UCSD-AML1 (cell line): ENCODE results near the gene NPY4R.
"Not testable (repeated sequence)": the region's sequence is repeated elsewhere in the genome, so short reads cannot be mapped to it uniquely, and the experiment has no call there.

Experiments used
- DNase-seq: peaks from one replicate; lab custom pipeline; 2025; ENCODE audit not compliant: unreplicated experiment; lab: John Stamatoyannopoulos, UW

Gene NPY4R, protein sequence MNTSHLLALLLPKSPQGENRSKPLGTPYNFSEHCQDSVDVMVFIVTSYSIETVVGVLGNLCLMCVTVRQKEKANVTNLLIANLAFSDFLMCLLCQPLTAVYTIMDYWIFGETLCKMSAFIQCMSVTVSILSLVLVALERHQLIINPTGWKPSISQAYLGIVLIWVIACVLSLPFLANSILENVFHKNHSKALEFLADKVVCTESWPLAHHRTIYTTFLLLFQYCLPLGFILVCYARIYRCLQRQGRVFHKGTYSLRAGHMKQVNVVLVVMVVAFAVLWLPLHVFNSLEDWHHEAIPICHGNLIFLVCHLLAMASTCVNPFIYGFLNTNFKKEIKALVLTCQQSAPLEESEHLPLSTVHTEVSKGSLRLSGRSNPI

DNA sequence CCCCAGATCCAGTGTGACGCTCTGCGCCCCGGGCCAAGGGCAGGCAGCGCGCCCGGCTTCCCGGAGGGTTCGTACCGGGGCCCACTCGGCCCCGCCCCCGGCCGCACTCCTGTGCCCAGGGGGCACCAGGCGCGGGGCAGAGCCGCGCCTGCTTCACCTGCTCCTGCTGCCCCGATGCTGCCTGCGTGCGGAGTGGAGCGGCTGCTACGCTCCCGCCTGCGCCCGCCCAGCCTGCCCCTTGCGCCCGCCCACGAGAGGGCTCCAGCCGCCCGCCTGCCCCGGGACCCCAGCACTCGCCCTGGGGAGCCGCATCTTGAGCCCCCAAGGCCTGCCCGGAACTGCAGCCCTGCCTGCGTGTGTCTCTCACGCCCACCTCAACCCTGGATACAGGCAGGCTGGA is at the start of gene NPY4R:
TSS of gene NPY4R (minus strand) at position 194 of the 400 bp plus-strand sequence. CDS start 3,323 bp downstream, outside the sequence.
- not testable (repeated sequence) for DNase-seq

DNA sequence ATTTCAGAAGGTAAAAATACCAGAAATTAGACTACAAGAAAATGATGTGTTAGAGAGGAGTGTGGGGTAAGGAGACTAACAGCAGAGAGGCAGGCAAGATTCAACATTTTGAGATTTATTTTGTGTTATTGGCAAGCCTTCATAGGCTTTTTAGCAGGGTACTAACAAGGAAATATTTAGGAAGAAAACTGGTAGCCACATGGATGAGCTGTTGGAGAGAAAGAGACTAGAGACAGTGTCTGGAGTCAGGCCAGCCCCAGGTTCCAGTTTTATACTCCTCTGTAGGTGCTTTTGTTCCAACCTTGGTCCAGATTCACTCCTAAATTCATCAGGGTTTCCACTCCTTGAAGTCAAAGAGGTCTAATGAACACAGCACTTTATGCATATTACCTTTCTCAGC is 49.6 kb upstream of the NPY4R start:
- DNase-seq, result no peak

DNA sequence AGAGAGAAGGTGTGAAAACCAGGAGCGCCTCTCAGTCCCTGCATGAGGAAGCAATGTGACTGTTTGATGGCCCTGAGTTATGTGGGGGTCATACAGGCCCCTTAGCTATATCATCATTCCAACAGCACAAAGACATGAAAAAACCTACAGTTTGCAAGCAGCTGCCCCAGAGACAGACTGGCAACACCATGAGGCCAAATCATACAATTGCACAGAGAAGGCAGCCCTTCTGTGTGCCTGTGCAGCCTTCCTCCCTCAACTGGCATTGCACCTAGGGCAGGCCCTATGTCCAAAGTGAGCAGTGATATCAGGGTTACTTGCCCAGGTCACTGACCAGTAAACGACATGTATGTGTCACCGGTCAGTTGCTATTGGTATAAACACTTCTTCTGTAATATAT is 49.1 kb upstream of the NPY4R start:
- no peak for DNase-seq

DNA sequence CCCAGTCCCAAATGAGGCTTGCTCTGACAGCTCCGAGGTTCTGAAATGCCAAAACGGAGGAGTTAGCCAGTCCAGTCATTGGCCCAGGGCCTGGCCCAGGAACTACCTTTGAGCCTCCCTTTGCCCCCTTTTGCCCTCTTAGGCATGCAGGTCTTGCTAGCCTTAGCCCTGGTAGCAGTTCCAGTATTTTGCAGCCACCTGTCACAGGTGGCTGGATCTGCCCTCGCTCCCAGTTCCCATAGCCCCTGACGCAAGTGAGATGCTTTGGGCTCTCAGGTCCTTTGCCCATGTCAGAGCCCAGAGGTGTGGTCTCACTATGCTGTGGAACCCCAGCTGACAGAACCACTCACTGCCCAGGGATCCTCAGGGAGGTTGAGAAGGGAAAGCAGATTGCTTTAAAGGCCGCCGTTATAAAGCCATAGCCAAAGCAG is 48.7 kb upstream of the NPY4R start:
- no peak for DNase-seq

DNA sequence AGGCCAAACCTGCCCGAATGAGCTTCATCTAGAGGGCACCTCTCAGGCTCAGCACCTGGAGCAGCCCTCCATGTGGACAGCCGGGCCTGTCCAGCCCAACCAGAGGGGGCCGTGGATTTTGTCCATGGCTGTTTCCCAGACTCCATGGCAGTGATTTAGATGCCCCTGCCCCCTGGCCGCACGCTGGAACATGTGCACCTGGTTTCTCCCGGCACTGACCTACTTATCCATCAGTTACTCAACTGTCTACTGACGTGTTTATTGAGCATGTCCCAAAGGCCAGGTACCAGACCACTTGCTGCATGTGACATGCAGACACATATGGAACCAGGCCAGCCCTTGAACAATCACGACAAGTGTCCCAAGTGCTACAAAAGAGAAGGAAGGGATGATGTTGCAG is 47.6 kb upstream of the NPY4R start:
- not testable (repeated sequence) for DNase-seq

DNA sequence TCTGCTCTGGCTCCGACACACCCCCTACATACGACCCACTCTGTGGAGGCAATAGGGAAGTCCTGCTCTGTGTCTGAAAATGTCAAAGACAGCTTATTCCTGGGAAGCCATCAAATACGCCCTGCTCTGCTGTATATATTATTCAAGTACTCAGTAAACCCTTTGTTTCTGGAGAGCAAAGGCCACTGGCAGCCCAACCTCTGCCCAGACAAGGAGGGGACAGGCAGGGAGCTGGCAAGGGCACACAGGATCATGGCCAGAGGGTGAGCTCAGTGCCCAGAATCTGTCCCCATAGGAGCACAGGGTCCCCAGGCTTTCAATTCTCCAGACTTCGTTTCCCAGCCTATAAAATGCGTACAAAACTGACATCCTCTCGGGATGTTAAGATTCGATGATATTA is 47.0 kb upstream of the NPY4R start:
- not testable (repeated sequence) for DNase-seq

DNA sequence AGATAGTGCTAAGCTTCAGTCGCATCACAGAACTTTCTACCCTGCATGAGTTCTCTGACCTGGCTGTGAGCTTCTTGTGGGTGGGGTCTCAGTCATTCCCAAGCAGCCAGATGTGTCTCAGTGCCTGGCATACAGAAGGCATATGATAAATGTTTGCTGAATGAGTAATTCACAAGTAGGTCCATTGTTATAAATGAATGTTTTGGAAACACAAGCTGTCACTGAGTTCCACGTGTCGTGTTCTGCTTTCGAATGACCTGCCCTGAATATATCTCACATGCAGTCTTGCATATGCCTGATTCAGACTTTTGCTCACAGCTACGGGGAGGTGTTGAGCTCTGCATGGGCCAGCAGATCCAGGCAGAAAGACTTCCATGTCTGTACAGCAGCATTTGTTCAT is 46.2 kb upstream of the NPY4R start:
- DNase-seq, result not testable (repeated sequence)

DNA sequence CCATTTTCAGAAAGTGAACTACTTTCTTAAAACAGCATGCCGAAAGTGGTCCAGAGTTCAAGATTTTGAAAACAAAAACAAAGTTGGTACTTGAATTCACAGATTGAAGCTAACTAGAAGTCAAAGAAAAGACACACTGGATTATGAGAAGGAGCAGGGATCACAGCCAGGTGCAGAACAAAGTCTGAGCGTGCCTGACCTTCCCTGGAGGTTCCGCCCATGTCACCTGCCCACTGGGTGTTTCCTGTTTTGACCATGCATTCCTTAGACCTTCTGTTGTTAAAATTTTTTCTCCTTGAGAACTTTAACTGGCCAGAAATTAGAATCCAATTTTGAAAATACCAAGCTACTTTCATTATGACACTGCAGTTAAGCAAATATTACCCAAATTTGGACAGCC is 34.2 kb upstream of the NPY4R start:
- DNase-seq, result not testable (repeated sequence)

DNA sequence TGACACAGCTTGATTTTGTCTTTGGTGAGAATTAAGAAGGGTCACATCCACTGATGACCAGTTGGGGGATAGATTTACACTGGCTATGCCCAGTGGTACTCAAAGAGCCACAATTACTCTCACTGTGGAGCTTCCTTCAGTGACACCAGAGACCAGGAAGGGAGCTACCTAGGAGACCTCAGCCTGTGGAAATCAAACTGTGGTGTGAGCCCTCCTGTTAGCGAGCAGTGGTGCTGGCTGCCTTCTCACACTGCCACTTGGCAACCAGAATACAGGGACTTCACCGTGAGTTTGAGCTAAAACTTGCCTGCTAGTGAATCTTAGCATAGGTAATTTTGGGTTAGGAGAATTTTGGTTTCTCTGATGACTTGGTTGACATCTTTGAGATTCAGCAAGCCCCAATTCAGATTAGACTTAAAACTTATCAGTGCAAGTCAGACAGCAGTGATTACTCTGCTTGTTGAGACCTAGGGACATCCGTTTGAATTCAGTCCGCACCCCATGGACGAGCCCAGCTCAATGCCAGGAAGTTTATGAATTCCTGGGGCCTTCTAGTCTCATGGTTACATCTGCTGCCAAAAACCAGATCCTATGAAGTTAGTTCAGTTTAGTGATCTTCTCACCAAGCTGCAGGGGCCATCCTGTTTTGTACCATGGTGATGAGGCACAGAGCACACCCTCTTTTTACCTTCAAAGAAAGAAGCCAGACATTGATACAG is 33.4 kb upstream of the NPY4R start:
- DNase-seq, result not testable (repeated sequence)

DNA sequence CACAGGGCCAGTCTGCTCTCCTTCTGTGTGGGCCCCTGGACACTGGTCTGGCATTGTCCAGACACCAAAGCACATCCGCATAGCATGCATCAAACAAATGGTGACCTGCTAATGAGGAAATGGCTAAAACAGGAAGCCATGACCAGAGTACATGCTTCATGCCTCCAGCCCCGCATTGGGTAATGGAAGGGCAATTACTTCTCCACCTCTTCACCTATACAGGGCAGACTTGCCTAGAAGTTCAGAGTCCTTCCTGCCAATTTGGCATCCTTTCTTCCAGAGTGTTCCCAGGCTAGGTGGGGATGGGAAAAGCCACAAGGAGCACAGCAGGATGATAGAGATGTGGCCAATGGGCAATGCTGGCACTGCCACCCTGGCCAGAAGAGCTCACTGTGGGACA is 32.1 kb upstream of the NPY4R start:
- not testable (repeated sequence) for DNase-seq

DNA sequence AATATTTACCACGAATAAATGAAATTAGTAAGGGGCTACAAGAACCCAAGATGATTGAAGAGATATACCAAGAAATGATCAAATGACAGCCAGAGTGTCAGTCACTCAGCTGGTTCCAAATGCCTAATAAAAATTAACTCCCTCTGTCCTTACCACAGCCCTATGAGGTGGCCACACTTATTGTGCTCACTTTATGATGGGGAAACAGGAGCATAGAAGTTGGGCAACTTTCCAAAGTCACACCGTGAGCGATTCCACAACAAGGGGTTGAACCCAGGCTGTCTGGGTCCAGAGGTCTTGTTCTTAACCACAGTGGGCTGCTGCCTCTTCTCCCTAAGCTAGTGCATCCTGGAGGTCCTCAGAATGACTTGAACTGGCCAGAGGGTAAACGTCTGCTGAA is 31.6 kb upstream of the NPY4R start:
- DNase-seq, result not testable (repeated sequence)

DNA sequence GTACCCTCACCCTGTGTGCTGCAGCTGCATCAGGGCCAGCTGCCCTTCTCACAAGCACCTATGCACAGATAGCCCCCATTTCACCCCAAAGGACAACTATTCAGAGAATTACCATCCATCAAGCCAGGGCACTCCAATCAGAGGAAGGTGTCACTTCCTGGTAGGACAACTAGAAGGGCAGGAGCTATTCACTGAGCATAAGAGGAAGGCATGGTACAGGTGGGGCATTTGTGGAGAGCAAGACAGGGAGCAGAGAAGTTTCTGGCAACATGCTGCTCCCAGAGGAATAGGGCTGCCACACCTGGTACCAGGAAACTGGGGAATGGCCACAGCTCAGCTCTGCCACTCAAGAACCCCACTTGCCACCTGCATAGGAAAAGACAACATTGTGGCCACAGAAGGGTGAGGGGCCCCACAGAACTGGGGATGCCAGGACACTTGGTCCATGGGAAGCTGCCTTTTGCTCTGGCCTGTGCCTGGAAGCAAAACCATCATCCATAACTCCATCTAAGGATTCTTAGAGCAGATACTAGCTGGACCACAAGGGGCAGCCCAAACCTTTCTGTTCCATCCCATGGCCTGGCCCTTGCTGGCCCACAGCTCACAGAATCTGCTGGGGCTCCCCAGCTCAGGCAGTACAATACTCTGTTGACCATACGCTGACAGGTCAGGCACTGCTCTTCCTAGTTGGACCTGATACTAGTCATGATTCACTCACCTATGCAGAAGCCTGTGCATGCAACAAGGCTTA is 25.8 kb upstream of the NPY4R start:
- not testable (repeated sequence) for DNase-seq

DNA sequence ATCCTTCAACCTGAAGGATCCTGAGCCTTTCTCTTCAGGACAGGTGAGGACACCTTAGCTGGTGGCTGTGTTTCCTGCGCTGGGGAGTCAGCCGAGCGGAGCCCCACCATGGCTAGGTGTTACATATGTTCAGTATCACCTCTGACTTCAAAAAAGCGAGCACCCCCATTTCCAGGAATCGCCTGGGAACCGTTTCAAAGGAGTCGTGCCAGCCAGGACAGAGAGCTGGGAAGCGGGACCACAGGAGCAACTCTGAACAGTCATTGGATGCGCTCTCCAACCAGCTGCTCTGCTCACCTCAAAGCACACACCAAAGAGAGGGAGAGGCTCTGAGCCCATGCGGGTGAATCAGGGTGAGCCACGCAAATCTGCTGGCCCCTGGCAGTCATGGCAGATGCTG is 24.5 kb upstream of the NPY4R start:
- DNase-seq, result not testable (repeated sequence)

DNA sequence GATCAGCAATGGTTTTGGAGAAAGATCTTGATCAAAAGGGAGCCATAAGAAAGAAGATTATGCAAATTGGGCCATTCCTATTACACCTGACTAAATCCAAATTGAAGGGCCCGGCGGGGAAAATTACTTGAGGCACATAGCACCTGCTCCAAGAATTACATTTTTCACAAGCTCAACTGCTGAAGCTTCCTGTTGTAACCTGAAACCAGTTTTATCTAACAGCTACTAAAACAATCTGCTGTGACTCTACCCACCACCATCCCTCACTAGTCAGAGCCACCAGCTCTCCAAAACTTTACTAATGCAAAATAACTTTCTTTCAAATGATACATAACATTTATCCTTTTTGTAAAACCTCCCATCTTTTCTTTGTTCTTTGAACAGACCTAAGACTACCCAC is 20.7 kb upstream of the NPY4R start:
- not testable (repeated sequence) for DNase-seq

DNA sequence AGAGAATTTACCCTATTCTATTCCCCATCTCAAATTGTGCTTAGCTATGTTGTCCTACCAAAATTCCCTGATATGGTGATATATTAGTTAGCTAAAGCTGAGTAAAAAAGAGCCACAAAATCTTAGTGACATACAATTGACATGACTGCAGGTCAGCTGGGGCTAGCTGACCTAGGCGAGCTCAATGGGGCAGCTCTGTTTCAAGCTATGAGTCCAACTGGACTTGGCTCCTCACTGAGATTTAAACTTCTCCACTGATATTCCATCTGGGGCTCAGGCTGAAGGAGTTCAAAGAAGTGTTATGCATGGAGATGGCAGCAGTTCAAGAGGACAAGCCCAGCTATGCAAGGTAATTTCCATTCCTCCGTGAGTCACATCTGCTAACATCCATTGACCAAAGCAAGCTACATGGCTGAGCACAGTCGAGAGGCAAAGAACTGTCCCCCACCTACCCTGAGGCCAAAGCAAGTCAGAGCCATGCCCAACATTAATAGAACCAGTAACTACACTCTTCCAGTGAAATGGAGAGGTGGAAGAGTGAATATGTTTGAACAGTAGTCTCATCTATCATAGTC is 9.1 kb upstream of the NPY4R start:
- not testable (repeated sequence) for DNase-seq

DNA sequence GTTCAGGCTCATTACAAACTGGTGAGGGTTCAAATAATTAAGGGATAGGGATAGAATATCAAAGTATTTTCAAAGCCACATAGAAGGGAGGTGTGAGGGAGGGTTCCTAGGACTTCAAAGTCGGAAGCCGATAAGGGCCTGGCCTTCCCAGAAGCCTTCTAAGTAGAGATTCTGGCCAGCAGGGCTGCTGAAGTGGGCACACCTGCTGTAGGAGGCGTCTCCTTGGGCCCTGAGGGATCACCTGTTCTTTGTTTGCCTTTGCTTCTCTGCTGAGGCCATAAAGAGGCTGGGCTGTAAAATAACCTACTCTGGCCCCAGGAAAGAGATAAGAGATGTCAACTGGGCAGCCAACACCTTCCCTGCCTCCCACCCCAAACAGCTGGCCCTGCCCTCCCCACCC is 8.0 kb upstream of the NPY4R start:
- DNase-seq, result not testable (repeated sequence)

DNA sequence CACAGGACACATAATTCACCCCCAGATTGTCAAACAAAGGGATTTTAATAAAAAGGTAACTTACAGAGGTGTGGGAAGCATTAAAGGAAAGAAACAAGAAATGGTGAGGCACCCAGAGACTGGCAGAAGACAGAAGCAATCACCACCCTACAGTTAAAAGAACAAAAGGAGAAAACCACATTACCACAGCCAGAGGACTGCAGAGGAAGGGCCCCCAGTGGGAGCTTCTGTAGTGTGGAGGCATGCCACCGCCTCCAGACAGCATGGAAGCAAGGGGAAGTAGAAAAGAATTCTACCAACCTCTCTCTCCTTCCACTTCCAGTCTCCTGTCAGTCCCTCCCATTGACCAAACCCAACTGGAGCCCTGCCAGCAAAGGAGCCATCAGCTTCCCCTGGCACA is 4.4 kb upstream of the NPY4R start:
- not testable (repeated sequence) for DNase-seq

DNA sequence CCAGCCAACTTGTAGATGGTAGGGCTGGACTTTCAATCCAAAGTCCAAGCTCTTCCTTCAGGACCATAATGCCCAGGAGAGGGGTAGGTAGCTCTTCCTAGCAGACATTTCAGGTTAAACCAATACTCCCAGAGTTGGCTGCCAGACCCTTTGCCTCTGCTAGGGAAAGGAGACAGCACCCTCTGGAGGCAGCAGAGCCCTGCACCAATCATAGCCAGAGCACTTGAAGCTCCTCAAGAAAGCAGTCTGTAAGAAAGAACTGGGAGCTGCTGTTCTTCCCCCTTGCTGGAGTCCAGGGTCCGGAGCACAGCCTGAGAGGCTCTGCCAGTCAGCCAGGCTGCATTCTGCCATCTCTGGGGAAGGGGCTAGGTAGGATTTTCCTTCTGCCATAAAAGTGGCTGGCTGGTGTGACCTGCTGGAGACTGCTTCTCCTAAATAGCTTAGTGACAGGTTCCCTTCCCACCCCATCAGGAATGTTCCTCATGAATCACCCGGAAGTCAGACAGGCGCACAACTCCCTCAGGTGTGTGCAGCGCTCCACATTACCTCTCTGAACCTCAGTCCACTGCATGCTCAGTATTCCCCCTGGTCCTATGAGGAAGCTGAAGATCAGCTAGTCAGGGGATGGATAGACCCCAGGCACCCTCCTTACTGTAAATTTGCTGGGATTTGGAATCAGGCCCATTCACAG is 2.5 kb upstream of the NPY4R start:
- not testable (repeated sequence) for DNase-seq

DNA sequence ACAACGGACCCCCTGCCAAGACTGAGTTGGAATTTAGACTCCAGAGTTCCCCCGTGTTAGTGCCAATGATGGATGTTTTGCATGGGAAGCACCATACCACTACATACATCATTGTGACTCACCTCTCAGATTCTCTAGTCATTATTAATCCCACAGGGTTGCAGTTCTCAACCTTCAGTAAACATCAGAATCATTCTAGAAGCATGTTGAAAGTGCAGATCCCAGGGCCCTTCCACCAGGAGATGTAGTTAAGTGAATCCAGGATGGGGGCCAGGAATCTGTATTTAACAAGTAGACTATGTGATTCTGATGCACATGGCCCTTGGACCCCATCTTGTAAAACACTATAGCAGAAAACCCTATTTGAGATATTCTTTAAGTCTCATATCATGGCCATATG is 2.1 kb downstream of the NPY4R start:
- DNase-seq, result not testable (repeated sequence)

DNA sequence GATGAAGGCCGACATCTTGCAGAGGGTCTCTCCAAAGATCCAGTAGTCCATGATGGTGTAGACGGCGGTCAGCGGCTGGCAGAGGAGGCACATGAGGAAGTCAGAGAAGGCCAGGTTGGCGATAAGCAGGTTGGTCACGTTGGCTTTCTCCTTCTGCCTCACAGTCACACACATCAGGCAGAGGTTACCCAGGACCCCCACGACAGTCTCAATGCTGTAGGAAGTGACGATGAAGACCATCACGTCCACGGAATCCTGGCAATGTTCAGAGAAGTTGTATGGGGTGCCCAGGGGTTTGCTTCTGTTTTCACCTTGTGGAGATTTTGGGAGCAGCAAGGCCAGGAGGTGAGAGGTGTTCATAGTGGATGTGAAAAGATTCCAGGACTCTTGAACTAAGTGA is 3.5 kb downstream of the NPY4R start:
- DNase-seq, result not testable (repeated sequence)

DNA sequence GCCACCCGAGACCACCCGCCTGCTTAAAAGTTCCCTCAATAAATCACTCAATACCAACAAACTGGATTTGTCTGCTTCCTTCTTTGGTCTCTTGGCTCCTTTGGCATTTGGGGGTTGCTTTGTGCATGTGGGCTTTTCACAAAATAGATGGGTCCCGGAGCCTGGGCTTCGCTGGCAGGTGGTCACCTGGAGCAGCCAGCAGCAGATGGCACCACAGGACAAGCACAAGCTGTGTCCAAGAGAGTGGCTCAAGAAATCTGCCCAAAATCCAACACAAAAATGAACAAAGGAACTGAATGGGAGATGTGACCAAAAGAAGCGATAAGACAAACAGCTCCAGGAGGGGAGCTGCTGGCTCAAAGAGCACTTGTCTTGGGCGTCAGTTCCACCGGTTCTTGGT is 6.2 kb downstream of the NPY4R start:
- DNase-seq, result not testable (repeated sequence)
